Measurements from ENCODE around the gene MAD1L1.

Gene MAD1L1

DNA sequence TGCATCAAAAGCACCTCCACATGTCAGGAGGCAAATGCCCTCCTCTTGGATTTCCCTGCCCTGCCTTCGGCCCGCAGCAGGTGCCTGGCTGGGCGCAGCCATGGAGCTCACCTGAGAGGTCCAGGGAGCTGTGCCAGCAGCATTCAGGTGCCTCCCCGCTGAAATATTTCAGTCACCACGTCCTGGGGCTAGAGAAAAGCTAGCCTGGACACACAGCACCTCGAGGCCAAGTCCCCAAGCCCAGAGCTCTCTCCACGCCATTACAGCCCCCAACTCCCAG is 102.7 kb downstream of the MAD1L1 start:
- no peak for DNase-seq

GRCh38 chr7:2129323-2130095 is 103.2 kb downstream of the MAD1L1 start:
- no peak for DNase-seq

DNA sequence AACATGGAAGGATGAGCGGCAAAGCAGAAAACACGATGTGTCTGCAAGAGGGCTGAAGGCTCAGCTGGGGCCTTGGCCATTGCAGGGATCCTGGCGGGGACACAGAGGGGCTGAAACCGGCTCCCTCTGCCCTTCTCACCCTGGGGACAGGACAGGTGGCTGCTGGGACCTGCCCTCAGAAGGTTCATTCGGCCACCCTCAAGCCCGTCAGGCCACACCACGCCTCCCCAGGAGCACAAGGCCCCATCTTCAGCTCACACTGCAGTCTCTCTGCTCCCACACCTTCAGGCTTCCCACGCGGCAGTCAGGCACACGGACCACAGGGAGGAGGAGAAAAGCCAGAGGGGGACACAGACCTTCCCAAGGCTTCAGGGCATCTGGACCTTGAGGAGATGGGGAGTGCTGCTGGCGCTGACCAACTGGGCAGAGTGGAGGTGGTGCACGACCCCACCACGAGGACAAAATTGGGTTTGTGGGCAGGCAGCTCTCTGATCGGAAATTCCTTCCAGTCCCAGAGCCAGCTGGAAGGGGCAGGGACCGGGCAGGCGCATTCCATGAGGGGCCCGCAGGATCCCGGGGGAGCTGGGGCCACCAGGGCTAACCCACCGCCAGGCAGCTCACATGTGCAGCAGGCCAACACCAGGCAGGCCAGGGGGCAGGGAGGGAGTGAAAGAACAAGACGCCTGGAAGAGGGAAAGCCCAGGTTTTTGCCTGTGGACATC is 104.0 kb downstream of the MAD1L1 start:
- no peak for DNase-seq

- DNase-seq = no peak
These were observed 106.1 kb downstream of the MAD1L1 start for GRCh38 chr7:2126621-2127020.

- no peak for DNase-seq
These were observed 106.8 kb downstream of the MAD1L1 start for GRCh38 chr7:2125931-2126330.

DNA sequence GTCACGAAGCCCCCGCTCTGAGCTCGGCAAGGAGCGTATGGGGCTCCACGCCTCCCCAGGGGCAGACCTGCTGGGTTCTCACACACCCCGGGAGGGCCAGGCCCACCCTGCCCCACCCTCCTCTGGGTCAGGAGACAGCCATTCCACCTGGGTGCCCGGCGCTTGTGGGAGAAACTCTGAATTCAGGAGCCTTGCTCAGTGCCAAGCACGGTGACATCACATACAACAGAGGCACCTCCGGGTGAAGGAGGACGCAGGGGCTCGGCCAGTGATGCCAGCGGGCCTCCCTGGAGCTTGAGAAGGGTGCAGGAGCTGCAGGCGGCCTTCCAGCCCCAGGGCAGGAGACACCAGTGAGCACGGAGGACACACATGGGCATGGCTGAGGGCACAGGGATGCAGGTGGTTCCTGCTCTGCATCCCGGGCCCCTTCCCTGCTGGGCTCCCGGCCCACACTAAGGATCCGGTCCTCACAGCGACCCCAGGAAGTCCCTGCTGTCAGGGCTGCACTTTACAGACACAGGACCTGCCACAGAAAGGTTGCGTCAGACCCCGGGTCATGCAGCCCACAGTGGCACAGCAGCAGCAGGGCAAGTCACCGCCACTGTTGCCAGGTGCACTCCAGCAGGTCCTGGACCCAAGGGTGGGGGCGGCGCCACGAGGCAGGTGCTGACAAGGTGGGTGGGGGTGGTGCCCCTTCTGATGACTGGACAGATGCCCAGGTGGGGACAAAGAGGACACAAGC is 108.0 kb downstream of the MAD1L1 start:
- DNase-seq = no peak

DNA sequence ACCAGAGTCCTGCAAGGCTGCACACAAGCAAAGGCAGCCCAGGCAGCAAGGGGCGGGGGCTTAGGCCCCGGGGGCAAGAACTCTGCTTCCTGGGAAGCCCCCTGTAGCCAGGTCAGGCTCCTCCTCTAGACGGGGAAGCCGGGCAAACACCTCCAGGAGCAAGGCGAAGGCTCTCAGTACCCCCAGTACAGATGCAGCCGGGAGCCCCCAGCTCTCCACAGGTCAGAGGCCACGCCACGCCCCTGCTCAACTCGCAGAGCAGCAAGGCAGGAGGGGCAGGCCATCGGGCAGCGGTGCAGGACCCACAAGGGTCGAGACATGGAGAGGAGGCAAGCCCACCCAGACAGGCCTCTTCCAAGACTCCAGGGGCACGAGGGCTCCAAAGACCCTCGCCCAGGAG is 108.8 kb downstream of the MAD1L1 start:
- no peak for DNase-seq

GRCh38 chr7:2123360-2123759 is 109.4 kb downstream of the MAD1L1 start:
- DNase-seq = no peak

DNA sequence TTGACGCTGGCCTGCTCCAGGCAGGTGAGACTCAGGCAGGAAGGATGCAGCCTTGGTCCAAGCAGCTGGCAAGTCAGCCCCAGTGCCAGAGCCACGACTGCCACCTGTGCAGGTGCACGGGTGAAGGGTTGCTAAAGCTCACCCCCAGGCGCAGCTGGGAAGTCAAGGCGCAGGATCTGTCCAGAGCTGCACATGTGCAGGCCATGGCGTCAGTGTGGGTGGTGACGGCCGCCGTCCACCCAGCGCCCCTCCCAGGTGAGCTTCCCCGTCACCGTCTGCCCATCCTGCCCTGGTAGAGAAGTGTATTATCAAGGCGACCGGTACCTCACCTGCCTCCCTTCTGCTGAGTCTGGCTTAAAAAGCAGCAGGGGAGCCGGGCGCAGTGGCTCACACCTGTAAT is 110.1 kb downstream of the MAD1L1 start:
- no peak for DNase-seq

GRCh38 chr7:2120841-2121830 is 111.6 kb downstream of the MAD1L1 start:
- DNase-seq = no peak

DNA sequence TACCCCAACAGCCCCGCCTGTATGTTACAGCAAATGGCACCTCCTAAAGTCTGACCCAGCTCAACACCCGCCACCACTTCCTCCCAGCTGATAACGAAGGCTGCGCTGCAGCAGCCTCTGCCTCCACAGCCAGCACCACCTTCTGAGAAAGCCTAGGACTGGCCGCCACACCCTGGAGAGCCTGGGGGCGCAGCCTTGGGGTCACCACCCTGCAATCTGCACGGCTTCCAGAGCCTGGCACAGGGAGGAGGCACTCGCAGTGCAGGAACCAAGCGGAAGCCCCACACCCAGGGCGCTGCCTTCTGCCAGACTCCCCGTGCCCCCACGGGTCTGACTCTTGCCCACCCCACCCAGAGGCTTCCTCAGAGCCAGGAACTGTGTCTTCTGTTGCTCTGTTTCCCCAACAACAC is 112.5 kb downstream of the MAD1L1 start:
- DNase-seq = peak in 2 of 4 experiments; percentile 37 to 48

DNA sequence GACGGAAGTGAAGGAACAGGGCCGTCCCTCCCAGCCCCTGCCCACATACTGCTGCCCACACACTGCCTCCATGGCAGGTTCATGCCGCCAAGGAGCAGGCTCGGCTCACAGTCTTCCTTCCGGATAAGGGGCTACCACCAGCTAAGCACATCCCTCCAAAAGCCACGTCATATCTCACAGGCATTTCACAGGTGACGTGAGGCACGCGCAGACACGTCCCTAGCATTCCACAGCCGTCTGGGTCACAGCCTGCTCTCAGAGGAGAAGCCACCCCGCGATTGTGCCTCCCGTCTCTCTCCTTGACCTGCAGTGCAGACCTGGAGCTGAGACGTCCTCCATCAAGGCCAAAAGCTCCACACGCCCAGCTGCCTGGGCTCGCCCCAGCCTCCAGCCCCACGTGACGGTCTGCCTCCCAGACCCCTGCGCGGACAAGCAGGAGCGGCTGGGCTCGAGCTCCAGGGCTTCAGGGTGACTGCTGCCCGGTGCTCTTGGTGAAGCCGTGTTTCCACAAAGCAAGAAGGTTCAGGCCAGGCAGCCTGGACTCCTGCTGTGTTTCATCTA is 114.0 kb downstream of the MAD1L1 start:
- DNase-seq = no peak

GRCh38 chr7:2118056-2118455 is 114.7 kb downstream of the MAD1L1 start:
- DNase-seq = no peak

GRCh38 chr7:2117646-2118045 is 115.1 kb downstream of the MAD1L1 start:
- DNase-seq = no peak

DNA sequence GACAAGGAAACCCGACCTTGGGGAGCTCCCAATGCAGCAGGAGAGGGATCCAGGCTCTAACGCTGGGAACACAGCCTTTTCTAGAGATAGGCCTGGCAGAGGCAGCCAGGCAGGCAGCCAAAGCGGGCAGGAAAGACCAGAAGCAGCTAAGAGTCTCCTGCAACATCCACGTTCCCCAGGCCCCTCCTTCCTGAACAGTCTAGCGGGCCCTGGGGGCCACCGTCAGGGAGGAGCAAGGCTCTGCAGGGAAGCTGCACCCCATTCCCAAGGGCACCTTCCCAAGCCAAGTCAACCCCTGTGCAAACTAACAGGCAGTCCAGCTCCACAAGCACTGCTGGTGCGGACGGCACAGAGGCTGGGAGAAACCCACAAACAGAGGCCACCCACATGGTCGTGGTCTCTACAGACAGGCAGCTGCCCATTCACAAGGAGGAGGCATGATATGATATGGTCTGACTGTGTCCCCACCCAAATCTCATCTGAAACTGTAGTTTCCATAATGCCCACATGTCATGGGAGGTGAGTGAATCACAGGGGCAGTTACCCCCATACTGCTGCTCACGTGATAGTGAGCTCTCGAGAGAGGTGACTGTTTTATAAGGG is 115.7 kb downstream of the MAD1L1 start:
- no peak for DNase-seq

GRCh38 chr7:2116448-2116810 is 116.3 kb downstream of the MAD1L1 start:
- DNase-seq = no peak

- DNase-seq = no peak
These were observed 116.8 kb downstream of the MAD1L1 start for GRCh38 chr7:2115760-2116447.

DNA sequence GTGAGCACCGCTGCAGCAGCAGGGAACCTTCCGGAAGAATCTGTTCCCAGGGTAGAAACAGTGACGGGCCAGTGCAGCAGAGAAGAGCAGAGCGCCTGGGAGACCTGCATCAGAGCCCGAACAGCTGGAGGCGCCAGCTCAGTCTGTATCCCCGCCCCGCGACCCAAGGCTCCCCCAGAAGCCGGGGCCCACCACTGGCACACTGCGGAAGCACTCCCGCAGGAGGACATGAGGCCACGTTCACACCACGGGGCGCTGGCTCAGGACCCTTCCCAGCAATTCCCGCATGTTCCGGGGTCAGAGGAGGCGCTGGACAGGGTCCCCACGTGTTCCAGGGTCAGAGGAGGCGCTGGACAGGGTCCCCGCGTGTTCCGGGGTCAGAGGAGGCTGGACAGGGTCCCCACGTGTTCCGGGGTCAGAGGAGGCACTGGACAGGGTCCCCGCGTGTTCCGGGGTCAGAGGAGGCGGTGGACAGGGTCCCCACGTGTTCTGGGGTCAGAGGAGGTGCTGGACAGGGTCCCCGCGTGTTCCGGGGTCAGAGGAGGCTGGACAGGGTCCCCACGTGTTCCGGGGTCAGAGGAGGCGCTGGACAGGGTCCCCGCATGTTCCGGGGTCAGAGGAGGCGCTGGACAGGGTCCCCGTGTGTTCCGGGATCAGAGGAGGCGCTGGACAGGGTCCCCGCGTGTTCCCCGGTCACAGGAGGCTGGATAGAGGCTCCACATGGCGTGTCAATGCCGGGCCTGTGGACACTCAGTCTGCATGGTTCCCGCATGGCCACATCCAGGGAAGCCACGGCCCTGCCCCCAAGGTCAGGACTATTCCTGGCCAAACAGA is 117.6 kb downstream of the MAD1L1 start:
- DNase-seq = no peak

DNA sequence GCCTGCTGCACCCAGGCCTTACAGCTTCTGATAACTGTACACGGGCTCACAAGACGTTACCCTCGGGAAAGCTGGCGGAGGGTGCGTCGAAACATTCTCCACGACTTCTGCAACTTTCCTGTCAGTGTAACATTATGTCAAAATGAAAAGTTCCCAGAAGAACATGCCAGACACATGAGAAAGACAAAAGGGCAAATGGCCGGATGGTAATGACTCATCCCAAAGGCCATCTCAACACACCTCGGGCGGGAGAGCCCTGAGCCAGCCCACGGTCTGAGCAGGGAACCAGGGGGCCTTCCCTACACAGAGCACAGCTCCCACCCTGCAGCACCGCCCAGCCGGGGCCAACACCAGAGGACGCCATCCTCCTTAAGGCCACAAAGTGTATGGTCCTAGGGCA is 118.7 kb downstream of the MAD1L1 start:
- no peak for DNase-seq
